H1 (cell line): ENCODE results near the gene RNF141. TPM values are rescaled to one million over a fixed set of nuclear protein-coding genes. Genes with fewer than 3 reads are reported as not detected.

ENCODE experiments used
- CTCF ChIA-PET: fragments of 300-600 bp; sonication (Branson Sonifier 250); formaldehyde crosslinking; loops from one replicate; lab custom pipeline; 2021; ENCODE audit not compliant: partially characterized antibody; lab: Charles Lee
- POLR2A ChIA-PET: fragments of 300-600 bp; sonication (Branson Sonifier 250); formaldehyde crosslinking; loops from one replicate; lab custom pipeline; 2021; ENCODE audit warnings: inconsistent platforms; ENCODE audit not compliant: partially characterized antibody; lab: Charles Lee
- DNase-seq, 2 experiments: peaks; one replicate each; pipeline versions ENCODE4 v3.0.0 to v3.0.0-alpha.2; 2010 to 2022; ENCODE audit warnings: low spot score in 2 of 2, low read depth in 1 of 2, mixed read lengths in 1 of 2
- FAIRE-seq: peaks from 2 replicates; lab custom pipeline; 2011; peaks lifted over from hg19 to GRCh38; lab: Jason Lieb, UNC
- H2AFZ ChIP-seq: 2 replicates; pipeline ENCODE4 v1.8.1; 2012; ENCODE audit warnings: low read length, inconsistent platforms
- H2AK5ac ChIP-seq: 2 replicates; pipeline ENCODE4 v1.6.1; 2013; ENCODE audit warnings: low read depth, low read length
- H2BK120ac ChIP-seq: replicated peaks from 2 replicates; pipeline ENCODE3; 2013; ENCODE audit warnings: low read depth, low read length, inconsistent platforms
- H2BK12ac ChIP-seq: 2 replicates; pipeline ENCODE4 v1.6.1; 2013; ENCODE audit warnings: low read depth, low read length
- H2BK15ac ChIP-seq: 2 replicates; pipeline ENCODE4 v1.6.1; 2013; ENCODE audit warnings: low read length
- H2BK20ac ChIP-seq: 2 replicates; pipeline ENCODE4 v1.6.1; 2013; ENCODE audit warnings: low read length
- H2BK5ac ChIP-seq: 2 replicates; pipeline ENCODE4 v1.6.1; 2013; ENCODE audit warnings: low read depth, low read length
- H3K14ac ChIP-seq: 2 replicates; pipeline ENCODE4 v1.6.1; 2013; ENCODE audit warnings: inconsistent platforms; ENCODE audit not compliant: insufficient read length
- H3K18ac ChIP-seq: 2 replicates; pipeline ENCODE4 v1.6.1; 2013; ENCODE audit warnings: low read length; ENCODE audit errors: extremely low read depth
- H3K23ac ChIP-seq: 2 replicates; pipeline ENCODE4 v1.6.1; 2013; ENCODE audit warnings: inconsistent platforms; ENCODE audit not compliant: insufficient read length
- H3K23me2 ChIP-seq: 2 replicates; pipeline ENCODE4 v1.6.1; 2013; ENCODE audit warnings: low read depth, low read length
- H3K27ac ChIP-seq: 2 replicates; pipeline ENCODE4 v1.6.1; 2011; ENCODE audit warnings: low read depth, low read length, inconsistent platforms
- H3K27me3 ChIP-seq, 4 experiments: replicated peaks in 1 of 4; 1 replicate in 1 of 4; 2 replicates in 3 of 4; pipeline versions ENCODE4 v1.6.1 to v1.8.1; 2011 to 2013; ENCODE audit warnings: low read length in 3 of 4, mild to moderate bottlenecking in 3 of 4, inconsistent platforms in 2 of 4, mixed read lengths in 2 of 4, moderate library complexity in 1 of 4; ENCODE audit not compliant: control insufficient read depth in 3 of 4, insufficient read depth in 3 of 4; ENCODE audit errors: extremely low read depth in 1 of 4
- H3K36me3 ChIP-seq, 4 experiments: 2 replicates each; pipeline versions ENCODE4 v1.6.1 to v1.8.1; 2011 to 2013; ENCODE audit warnings: mild to moderate bottlenecking in 4 of 4, low read length in 3 of 4, moderate library complexity in 2 of 4, control low read depth in 1 of 4, inconsistent platforms in 1 of 4; ENCODE audit not compliant: insufficient read depth in 4 of 4, control insufficient read depth in 2 of 4
- H3K4ac ChIP-seq: replicated peaks from 2 replicates; pipeline ENCODE3; 2013; ENCODE audit warnings: low read length, low read depth, mixed read lengths, inconsistent platforms; ENCODE audit not compliant: insufficient read length
- H3K4me1 ChIP-seq, 4 experiments: replicated peaks in 1 of 4; 1 replicate in 1 of 4; 2 replicates in 3 of 4; pipeline versions ENCODE4 v1.6.1 to v1.8.1; 2011 to 2013; ENCODE audit warnings: low read length in 3 of 4, inconsistent platforms in 2 of 4, mixed read lengths in 1 of 4; ENCODE audit not compliant: insufficient read depth in 4 of 4, control insufficient read depth in 3 of 4
- H3K4me2 ChIP-seq, 2 experiments: 2 replicates each; pipeline versions ENCODE4 v1.6.1 to v1.8.1; 2011 to 2013; ENCODE audit warnings: low read depth in 2 of 2, low read length in 2 of 2, control low read depth in 1 of 2, inconsistent platforms in 1 of 2, mild to moderate bottlenecking in 1 of 2; ENCODE audit not compliant: insufficient read depth in 1 of 2
- H3K4me3 ChIP-seq, 4 experiments: fragments of 200-600, 300-600 bp in 1 of 4; sonication (generic), shearing (Covaris generic), sonication (Bioruptor Twin) in 1 of 4; 2 replicates each; pipeline versions ENCODE4 v1.5.1 to v1.8.1; 2011 to 2016; ENCODE audit warnings: low read length in 4 of 4, low read depth in 3 of 4, control low read depth in 2 of 4, inconsistent platforms in 2 of 4, mild to moderate bottlenecking in 2 of 4, mixed read lengths in 1 of 4, moderate library complexity in 1 of 4; ENCODE audit not compliant: insufficient read depth in 2 of 4; ENCODE audit errors: extremely low read depth in 1 of 4
- H3K56ac ChIP-seq: replicated peaks from 2 replicates; pipeline ENCODE3; 2013; ENCODE audit warnings: low read depth, mild to moderate bottlenecking, mixed read lengths, low read length, inconsistent platforms; ENCODE audit not compliant: insufficient read length
- H3K79me1 ChIP-seq: 2 replicates; pipeline ENCODE4 v1.6.1; 2013; ENCODE audit warnings: low read depth, low read length, control low read depth
- H3K79me2 ChIP-seq, 2 experiments: 2 replicates each; pipeline versions ENCODE4 v1.6.1 to v1.8.1; 2012 to 2013; ENCODE audit warnings: low read length in 2 of 2, mild to moderate bottlenecking in 2 of 2, inconsistent platforms in 1 of 2; ENCODE audit not compliant: insufficient read depth in 2 of 2, control insufficient read depth in 1 of 2
- H3K9ac ChIP-seq, 4 experiments: replicated peaks in 1 of 4; 1 replicate in 1 of 4; 2 replicates in 3 of 4; pipeline versions ENCODE4 v1.6.1 to v1.8.1; 2011 to 2013; ENCODE audit warnings: low read depth in 3 of 4, low read length in 3 of 4, control low read depth in 2 of 4, mild to moderate bottlenecking in 2 of 4, moderate library complexity in 2 of 4, inconsistent platforms in 1 of 4; ENCODE audit errors: extremely low read depth in 1 of 4
- H3K9me3 ChIP-seq, 2 experiments: 2 replicates each; pipeline versions ENCODE4 v1.6.1 to v1.8.1; 2012 to 2013; ENCODE audit warnings: mild to moderate bottlenecking in 2 of 2, moderate library complexity in 2 of 2, control low read depth in 1 of 2, inconsistent platforms in 1 of 2, low read depth in 1 of 2, low read length in 1 of 2, mixed read lengths in 1 of 2; ENCODE audit not compliant: insufficient read depth in 2 of 2
- H4K20me1 ChIP-seq, 2 experiments: replicated peaks in 1 of 2; 2 replicates each; pipeline versions ENCODE3 to v1.8.1; 2011 to 2013; ENCODE audit warnings: inconsistent platforms in 2 of 2, low read length in 2 of 2, mild to moderate bottlenecking in 1 of 2; ENCODE audit not compliant: insufficient read depth in 2 of 2, control insufficient read depth in 1 of 2
- H4K5ac ChIP-seq: 2 replicates; pipeline ENCODE4 v1.6.1; 2013; ENCODE audit warnings: low read length, low read depth, mixed read lengths, inconsistent platforms; ENCODE audit not compliant: insufficient read length
- H4K8ac ChIP-seq: 2 replicates; pipeline ENCODE4 v1.8.0; 2013; ENCODE audit warnings: mild to moderate bottlenecking, moderate library complexity, low read length, inconsistent platforms; ENCODE audit not compliant: insufficient read depth; ENCODE audit errors: extremely low read depth
- H4K91ac ChIP-seq: replicated peaks from 2 replicates; pipeline ENCODE3; 2013; ENCODE audit warnings: low read length, mixed read lengths, inconsistent platforms; ENCODE audit not compliant: insufficient read length
- HDAC2 ChIP-seq, 2 experiments: fragments of 300-600 bp in 1 of 2; sonication (generic) in 1 of 2; IDR thresholded peaks; 2 replicates each; pipeline ENCODE4 v1.6.1; 2011 to 2012; ENCODE audit warnings: low read depth in 2 of 2, low read length in 2 of 2, mild to moderate bottlenecking in 2 of 2, moderate library complexity in 2 of 2, borderline replicate concordance in 1 of 2, inconsistent platforms in 1 of 2
- POU5F1 ChIP-seq: IDR thresholded peaks from 2 replicates; pipeline ENCODE4 v1.6.1; 2011; ENCODE audit warnings: low read depth, mild to moderate bottlenecking, low read length, moderate library complexity
- WGBS, 2 experiments: shearing (Covaris generic) in 1 of 2; methylation state at CpG; one replicate each; pipeline versions ENCODE4 v1.1.6 to v1.1.7; 2013 to 2015; ENCODE audit warnings: low lambda C conversion rate in 2 of 2, mixed read lengths in 2 of 2, inconsistent platforms in 1 of 2, low coverage in 1 of 2, missing lambda C conversion rate in 1 of 2; ENCODE audit not compliant: insufficient replicate concordance in 2 of 2, insufficient coverage in 1 of 2, insufficient read length in 1 of 2; ENCODE audit errors: extremely low coverage in 1 of 2, missing lambda C conversion rate in 1 of 2; 5-methylcytosine and 5-hydroxymethylcytosine counted together
- polyA plus RNA-seq, 7 experiments: library from polyadenylated mRNA; depleted of rRNA in 3 of 7; stranded (reverse) in 5 of 7; unstranded in 2 of 7; fragments of >200 nt in 5 of 7; fragments of 200-250 nt in 2 of 7; gene quantifications; 1 replicate in 5 of 7; 2 replicates in 1 of 7; 4 replicates in 1 of 7; pipeline versions ENCODE4 v1.2.1 to v1.2.3, GENCODE V29; 2011 to 2013; ENCODE audit warnings: missing spikeins in 2 of 7, mixed read lengths in 2 of 7
- total RNA-seq: library from RNA; stranded (reverse); fragmentation: NEBNext Ultra II Directional; extraction: Animal tissue kit (Norgen Biotek cat#: 25700); gene quantifications from 2 replicates; pipeline ENCODE4 v1.2.1, GENCODE V29; 2021

The RNF141 gene
- total and polyA plus RNA-seq, 2 of the 8 experiments (the other 6 are each of a cell fraction or from before 2014, with no cell fraction given): 8.5 to 22.8 TPM

GRCh38 chr11:10487002-10487647, 53.9 kb downstream of the RNF141 start:
- CTCF ChIA-PET: interaction anchor here (0.8 to 2.4 kb wide), 3 partner anchors 34 to 81 kb away, joined by 4 to 6 read pairs (median 6); partner anchors contain the start of gene RNF141
- DNase-seq: no peak

More at GRCh38 chr11:10487002-10487647, 53.9 kb downstream of the RNF141 start:
- Histone ChIP-seq H3K4ac (no peak overlapping the region), H3K79me1 (no peaks in the 10 kb centered on the region), H3K56ac (no peak overlapping the region), H3K14ac (no peak overlapping the region), H3K27me3 (no peaks in the 10 kb centered on the region), H3K18ac (no peak overlapping the region), H3K4me2 (no peak overlapping the region), H3K4me3 (no peak overlapping the region), H3K4me1 (peaks cover 0 to 1% (median 0%) of the 10 kb centered on the region in 4 experiments; a peak in 1 of 7 replicates), H3K9me3 (no peaks in the 10 kb centered on the region), H2BK20ac (no peak overlapping the region), H3K36me3 (no peaks in the 10 kb centered on the region), H4K20me1 (no peaks in the 10 kb centered on the region), H3K79me2 (no peaks in the 10 kb centered on the region), H4K8ac (no peak overlapping the region), H3K23me2 (no peaks in the 10 kb centered on the region), H4K5ac (no peak overlapping the region), H2AFZ (no peak overlapping the region), H2AK5ac (no peak overlapping the region), H2BK12ac (no peak overlapping the region), H4K91ac (no peak overlapping the region)
- FAIRE-seq: no peak
- POLR2A ChIA-PET: interaction anchor here (2.0 kb wide), 1 partner anchor 11 kb away, joined by 5 read pairs; no protein-coding TSS in a partner anchor
- WGBS, 2 experiments: 96% methylated on average over 16 of the region's 16 CpGs; no CpG with 5 or more reads in 1 of the 2 experiments
- no peak for TF ChIP-seq POU5F1
- no peak for TF ChIP-seq HDAC2 (IDR thresholded peaks at IDR 0.05; ENCODE audit: borderline replicate concordance in 1 of 2, low read depth in 2 of 2, low read length in 2 of 2)
- TF ChIP-seq, all 59 proteins: peak for 0
- Histone ChIP-seq H3K23ac (no peak overlapping the region), H2BK120ac (no peak overlapping the region), H2BK15ac (no peak overlapping the region), H3K9ac (no peak overlapping the region), H2BK5ac (no peak overlapping the region), H3K27ac (no peak overlapping the region)
